ENCODE data around the gene SMIM21. TPM values are rescaled to one million over a fixed set of nuclear protein-coding genes. Genes with fewer than 3 reads are reported as not detected.
A peak's percentile ranks its signal among the peaks of the same experiment; 100 is the strongest.

The SMIM21 gene
- total RNA-seq, 2 donors from 2014 or later, result not detected

DNA sequence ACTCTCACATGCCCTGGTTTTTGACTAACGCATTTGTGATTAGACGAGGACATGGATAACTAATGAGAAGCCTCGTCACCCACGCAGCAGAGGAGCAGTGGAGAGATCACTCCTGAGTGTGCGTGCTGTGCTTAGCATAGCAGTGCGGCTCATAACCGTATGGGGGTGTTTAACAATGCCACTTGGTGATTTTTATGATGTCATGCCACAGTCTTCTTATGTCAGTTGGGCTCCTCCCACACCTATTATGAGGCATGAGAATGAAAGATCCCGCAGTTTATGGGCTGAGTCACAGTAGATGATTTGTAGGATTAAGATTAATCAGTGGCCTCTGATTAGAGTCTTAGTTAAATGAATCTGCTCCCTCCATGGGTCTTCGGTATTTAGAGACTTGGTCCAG, 2.5 kb upstream of the SMIM21 start:
- Histone ChIP-seq H3K9me3 (no peaks in the 10 kb centered on the region), H3K27ac (no peak overlapping the region), H3K4me1 (no peaks in the 10 kb centered on the region), H3K36me3 (replicated peaks in 1 of 2; ENCODE audit: insufficient read depth in 1 of 2, low read depth in 2 of 2) (no peaks in the 10 kb centered on the region), H3K4me3 (no peak overlapping the region), H3K27me3 (no peaks in the 10 kb centered on the region)
- TF ChIP-seq, protein P1, sequence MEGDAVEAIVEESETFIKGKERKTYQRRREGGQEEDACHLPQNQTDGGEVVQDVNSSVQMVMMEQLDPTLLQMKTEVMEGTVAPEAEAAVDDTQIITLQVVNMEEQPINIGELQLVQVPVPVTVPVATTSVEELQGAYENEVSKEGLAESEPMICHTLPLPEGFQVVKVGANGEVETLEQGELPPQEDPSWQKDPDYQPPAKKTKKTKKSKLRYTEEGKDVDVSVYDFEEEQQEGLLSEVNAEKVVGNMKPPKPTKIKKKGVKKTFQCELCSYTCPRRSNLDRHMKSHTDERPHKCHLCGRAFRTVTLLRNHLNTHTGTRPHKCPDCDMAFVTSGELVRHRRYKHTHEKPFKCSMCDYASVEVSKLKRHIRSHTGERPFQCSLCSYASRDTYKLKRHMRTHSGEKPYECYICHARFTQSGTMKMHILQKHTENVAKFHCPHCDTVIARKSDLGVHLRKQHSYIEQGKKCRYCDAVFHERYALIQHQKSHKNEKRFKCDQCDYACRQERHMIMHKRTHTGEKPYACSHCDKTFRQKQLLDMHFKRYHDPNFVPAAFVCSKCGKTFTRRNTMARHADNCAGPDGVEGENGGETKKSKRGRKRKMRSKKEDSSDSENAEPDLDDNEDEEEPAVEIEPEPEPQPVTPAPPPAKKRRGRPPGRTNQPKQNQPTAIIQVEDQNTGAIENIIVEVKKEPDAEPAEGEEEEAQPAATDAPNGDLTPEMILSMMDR (IDR thresholded peaks at IDR 0.05), result no peak
- no peak for TF ChIP-seq POLR2A (IDR thresholded peaks at IDR 0.05)
- intact Hi-C loops (cut with DNase I), result no loop called here
- ATAC-seq, result no peak
- DNase-seq, result no peak
- 87 to 96% methylated on average over 6 to 9 of the region's 9 CpGs for WGBS, 2 donors

GRCh38 chr18:75428490-75428889, 987 bp upstream of the SMIM21 start:
- ATAC-seq (no peak), DNase-seq (no peak)
- no peaks in the 10 kb centered on the region for H3K4me1 ChIP-seq
- H3K27me3 ChIP-seq, result no peaks in the 10 kb centered on the region
- H3K27ac ChIP-seq, result no peak overlapping the region
- TF ChIP-seq, protein P1 (IDR thresholded peaks at IDR 0.05), result no peak
- TF ChIP-seq POLR2A (IDR thresholded peaks at IDR 0.05), result no peak
- WGBS, 2 donors, result 72 to 82% methylated on average over 4 of the region's 4 CpGs
- no peak overlapping the region for H3K4me3 ChIP-seq
- intact Hi-C loops (cut with DNase I), result no loop called here
- no peaks in the 10 kb centered on the region for H3K9me3 ChIP-seq
- no peaks in the 10 kb centered on the region for H3K36me3 ChIP-seq (replicated peaks in 1 of 2; ENCODE audit: insufficient read depth in 1 of 2, low read depth in 2 of 2)

DNA sequence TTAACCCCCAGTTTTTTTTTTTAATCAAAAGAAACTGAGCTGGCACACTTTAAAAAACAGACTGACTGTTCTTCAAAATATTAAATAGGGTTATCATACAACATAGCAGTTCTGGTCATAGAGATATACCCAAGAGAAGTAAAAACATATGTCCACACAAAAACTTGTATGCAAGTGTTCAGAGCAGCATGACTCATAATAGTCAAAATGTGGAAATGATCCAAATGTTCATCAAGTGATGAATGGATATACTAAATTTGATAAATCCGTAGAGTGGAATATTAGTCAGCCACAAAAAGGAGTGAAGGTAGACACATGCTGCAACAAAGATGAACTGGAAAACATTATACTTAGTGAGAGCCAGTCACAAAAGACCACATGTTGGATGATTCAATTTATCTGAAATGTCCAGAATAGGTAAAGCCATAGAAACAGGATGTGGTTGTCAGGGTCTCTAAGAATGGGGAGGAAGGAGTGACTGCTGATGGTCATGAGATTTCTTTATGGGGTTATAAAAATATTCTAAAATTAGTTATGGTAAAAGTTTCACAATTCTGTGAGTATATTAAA, 5.1 kb downstream of the SMIM21 start:
- no peak for ATAC-seq
- WGBS, 2 donors, result 67 to 69% methylated on average over 1 of the region's 1 CpG
- no peaks in the 10 kb centered on the region for H3K36me3 ChIP-seq (replicated peaks in 1 of 2; ENCODE audit: insufficient read depth in 1 of 2, low read depth in 2 of 2)

GRCh38 chr18:75421656-75422055, 5.8 kb downstream of the SMIM21 start:
- intact Hi-C loops (cut with DNase I), result no loop called here
- 80 to 83% methylated on average over 3 of the region's 3 CpGs for WGBS, 2 donors
- no peaks in the 10 kb centered on the region for H3K36me3 ChIP-seq (replicated peaks in 1 of 2; ENCODE audit: insufficient read depth in 1 of 2, low read depth in 2 of 2)
- no peaks in the 10 kb centered on the region for H3K9me3 ChIP-seq
- ATAC-seq (no peak), DNase-seq (no peak)
- TF ChIP-seq, protein P1 (IDR thresholded peaks at IDR 0.05), result no peak
- TF ChIP-seq POLR2A (IDR thresholded peaks at IDR 0.05), result no peak
- no peak overlapping the region for H3K27ac ChIP-seq
- no peaks in the 10 kb centered on the region for H3K4me1 ChIP-seq
- no peaks in the 10 kb centered on the region for H3K27me3 ChIP-seq
- H3K4me3 ChIP-seq, result no peak overlapping the region

More for the DNA sequence above, 5.1 kb downstream of the SMIM21 start:
- Histone ChIP-seq H3K4me3 (no peak overlapping the region), H3K9me3 (no peaks in the 10 kb centered on the region), H3K27me3 (no peaks in the 10 kb centered on the region), H3K27ac (no peak overlapping the region), H3K4me1 (no peaks in the 10 kb centered on the region)
- no peak for TF ChIP-seq POLR2A (IDR thresholded peaks at IDR 0.05)
- TF ChIP-seq, protein P1 (IDR thresholded peaks at IDR 0.05), result no peak
- DNase-seq, result no peak
- intact Hi-C loops (cut with DNase I), result no loop called here

GRCh38 chr18:75418293-75419005, 9.1 kb downstream of the SMIM21 start:
- Histone ChIP-seq H3K9me3 (no peaks in the 10 kb centered on the region), H3K36me3 (replicated peaks in 1 of 2; ENCODE audit: insufficient read depth in 1 of 2, low read depth in 2 of 2) (no peaks in the 10 kb centered on the region), H3K4me3 (no peak overlapping the region), H3K27ac (no peak overlapping the region), H3K4me1 (no peaks in the 10 kb centered on the region), H3K27me3 (no peaks in the 10 kb centered on the region)
- intact Hi-C loops (cut with DNase I), result no loop called here
- DNase-seq (no peak), ATAC-seq (peak; percentile 21)
- TF ChIP-seq, protein P1 (IDR thresholded peaks at IDR 0.05), result no peak
- no peak for TF ChIP-seq POLR2A (IDR thresholded peaks at IDR 0.05)
- 30 to 50% methylated on average over 10 of the region's 10 CpGs for WGBS, 2 donors

Measured in body of pancreas (tissue), 4 donors.